ENCODE results near the gene CPAMD8.

Gene CPAMD8

GRCh38 chr19:16860118-16860517, 166.5 kb downstream of the CPAMD8 start:
- no peaks in the 10 kb centered on the region for H3K9me3 Mint-ChIP-seq
- H3K36me3 Mint-ChIP-seq: peaks cover 32 to 51% of the 10 kb centered on the region in 2 donors
- no peaks in the 10 kb centered on the region for H3K27me3 Mint-ChIP-seq
- peaks cover 5 to 7% of the 10 kb centered on the region in 2 donors for H3K4me1 Mint-ChIP-seq
- ATAC-seq (replicated peaks) (no peak), DNase-seq (no peak)
- H3K4me3 Mint-ChIP-seq: no peak overlapping the region
- no peak overlapping the region for H3K27ac Mint-ChIP-seq

GRCh38 chr19:16859626-16860025, 167.0 kb downstream of the CPAMD8 start:
- no peak for ATAC-seq (replicated peaks)
- peaks cover 37 to 56% of the 10 kb centered on the region in 2 donors for H3K36me3 Mint-ChIP-seq

GRCh38 chr19:16856091-16856490, 170.5 kb downstream of the CPAMD8 start:
- DNase-seq (no peak), ATAC-seq (replicated peaks) (no peak)
- no peaks in the 10 kb centered on the region for H3K27me3 Mint-ChIP-seq
- H3K4me1 Mint-ChIP-seq: no peaks in the 10 kb centered on the region
- H3K36me3 Mint-ChIP-seq: peaks cover 51 to 65% of the 10 kb centered on the region in 2 donors
- no peak overlapping the region for H3K4me3 Mint-ChIP-seq
- no peaks in the 10 kb centered on the region for H3K9me3 Mint-ChIP-seq
- no peak overlapping the region for H3K27ac Mint-ChIP-seq

More at GRCh38 chr19:16859626-16860025, 167.0 kb downstream of the CPAMD8 start:
- Mint-ChIP-seq H3K4me3 (no peak overlapping the region), H3K27ac (no peak overlapping the region), H3K9me3 (no peaks in the 10 kb centered on the region), H3K27me3 (no peaks in the 10 kb centered on the region), H3K4me1 (peaks cover 5 to 7% of the 10 kb centered on the region in 2 donors)
- DNase-seq: no peak

- peaks cover 51 to 63% of the 10 kb centered on the region in 2 donors for H3K36me3 Mint-ChIP-seq
- no peak overlapping the region for H3K4me3 Mint-ChIP-seq
- no peaks in the 10 kb centered on the region for H3K4me1 Mint-ChIP-seq
- no peaks in the 10 kb centered on the region for H3K9me3 Mint-ChIP-seq
- H3K27me3 Mint-ChIP-seq: no peaks in the 10 kb centered on the region
- ATAC-seq (replicated peaks): no peak
- no peak for DNase-seq
- H3K27ac Mint-ChIP-seq: no peak overlapping the region
These were observed 173.5 kb downstream of the CPAMD8 start for GRCh38 chr19:16853066-16853465.

GRCh38 chr19:16851031-16851712, 175.4 kb downstream of the CPAMD8 start:
- DNase-seq (no peak), ATAC-seq (replicated peaks) (no peak)
- H3K27me3 Mint-ChIP-seq: no peaks in the 10 kb centered on the region
- H3K36me3 Mint-ChIP-seq: peaks cover 54 to 72% of the 10 kb centered on the region in 2 donors
- no peak overlapping the region for H3K27ac Mint-ChIP-seq
- H3K4me3 Mint-ChIP-seq: no peak overlapping the region
- H3K4me1 Mint-ChIP-seq: no peaks in the 10 kb centered on the region
- no peaks in the 10 kb centered on the region for H3K9me3 Mint-ChIP-seq

GRCh38 chr19:16850133-16850532, 176.5 kb downstream of the CPAMD8 start:
- Mint-ChIP-seq H3K4me1 (no peaks in the 10 kb centered on the region), H3K36me3 (peaks cover 57 to 74% of the 10 kb centered on the region in 2 donors), H3K9me3 (no peaks in the 10 kb centered on the region), H3K27me3 (no peaks in the 10 kb centered on the region), H3K27ac (no peak overlapping the region), H3K4me3 (no peak overlapping the region)
- no peak for ATAC-seq (replicated peaks)
- DNase-seq: no peak

- no peak for DNase-seq
- Mint-ChIP-seq H3K4me3 (no peak overlapping the region), H3K9me3 (no peaks in the 10 kb centered on the region), H3K4me1 (no peaks in the 10 kb centered on the region), H3K27me3 (no peaks in the 10 kb centered on the region), H3K27ac (no peak overlapping the region), H3K36me3 (peaks cover 56 to 74% of the 10 kb centered on the region in 2 donors)
- ATAC-seq (replicated peaks): no peak
These were observed 177.4 kb downstream of the CPAMD8 start for GRCh38 chr19:16849168-16849567.

GRCh38 chr19:16847430-16847829, 179.2 kb downstream of the CPAMD8 start:
- peak overlapping the region; percentile 33 for H3K27ac Mint-ChIP-seq

GRCh38 chr19:16846901-16847300, 179.7 kb downstream of the CPAMD8 start:
- Mint-ChIP-seq H3K4me3 (no peak overlapping the region), H3K4me1 (peaks cover 0 to 5% of the 10 kb centered on the region in 2 donors), H3K27ac (no peak overlapping the region), H3K36me3 (peaks cover 48 to 70% of the 10 kb centered on the region in 2 donors), H3K27me3 (no peaks in the 10 kb centered on the region), H3K9me3 (no peaks in the 10 kb centered on the region)
- ATAC-seq (replicated peaks): no peak
- DNase-seq: no peak

More at GRCh38 chr19:16847430-16847829, 179.2 kb downstream of the CPAMD8 start:
- Mint-ChIP-seq H3K27me3 (no peaks in the 10 kb centered on the region), H3K4me3 (no peak overlapping the region), H3K4me1 (peaks cover 0 to 5% of the 10 kb centered on the region in 2 donors), H3K36me3 (peaks cover 52 to 73% of the 10 kb centered on the region in 2 donors), H3K9me3 (no peaks in the 10 kb centered on the region)
- ATAC-seq (replicated peaks) (no peak), DNase-seq (no peak)

Data from stimulated activated naive B cell treated with anti-CD40 and anti-IgM and Interleukin-4, amounts not matched to agents 10 μg/mL and 1 μg/mL and 100 μg/mL, for 72 hours (primary cell).